ENCODE data around the gene SFMBT2.

DNA sequence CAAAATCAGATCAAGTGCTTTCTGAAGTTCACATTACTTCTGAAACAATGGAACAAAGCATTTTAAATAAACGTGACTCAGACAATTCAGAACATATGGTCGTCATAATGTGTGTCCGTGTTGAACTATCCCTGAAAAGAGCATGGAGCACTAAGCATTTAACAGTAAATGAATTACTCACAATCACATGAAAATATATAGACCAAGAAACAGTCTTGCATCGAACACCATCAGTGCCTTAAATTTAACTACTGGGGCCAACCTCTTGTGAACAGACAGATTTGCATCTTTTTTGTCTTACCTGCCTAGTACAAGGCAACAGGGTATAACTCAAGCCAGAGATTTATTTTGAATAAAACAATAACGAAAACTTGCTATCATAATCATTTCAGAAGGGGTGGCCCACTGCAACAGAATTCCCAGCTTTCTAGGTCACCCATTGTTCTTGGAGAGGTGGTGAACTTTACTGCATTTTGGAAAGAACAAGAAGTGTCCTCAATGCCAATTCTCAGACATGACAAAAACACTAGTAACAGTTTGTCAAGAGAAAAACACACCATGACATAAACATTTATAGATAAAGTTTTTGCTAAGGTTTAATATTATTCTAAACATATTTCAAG is 293.5 kb downstream of the SFMBT2 start:
- TF ChIP-seq EZH2 (IDR thresholded peaks at IDR 0.05) (no peak), POLR2AphosphoS5 (IDR thresholded peaks at IDR 0.05; ENCODE audit: borderline replicate concordance, low read depth, low read length) (no peak), FOXP2 (optimal IDR thresholded peaks at IDR 0.05; ENCODE audit: control extremely low read depth, extremely low read length, insufficient read depth) (no peak)

Data from SK-N-MC (cell line).